Panc1 (cell line): ENCODE results near the gene RTL1. TPM values are rescaled to one million over a fixed set of nuclear protein-coding genes. Genes with fewer than 3 reads are reported as not detected.

Source experiments
- ATAC-seq: fragments of 200-7000 bp; cut with Tn5 transposase; 2 replicates; pipeline ENCODE4 v1.9.1; 2020; ENCODE audit warnings: mild to moderate bottlenecking, moderate library complexity
- BruUV-seq: library from RNA; stranded (reverse); fragments of 400-500 nt; replicated peaks from 2 replicates; lab custom pipeline; 2021; lab: Mats Ljungman, UMichigan
- CTCF ChIA-PET: fragments of 300-600 bp; sonication (Branson Sonifier 250); formaldehyde crosslinking; loops from one replicate; lab custom pipeline; 2022; ENCODE audit warnings: antibody characterized with exemption; lab: Charles Lee
- POLR2A ChIA-PET: fragments of 300-600 bp; sonication (Branson Sonifier 250); formaldehyde crosslinking; loops from one replicate; lab custom pipeline; 2022; ENCODE audit warnings: antibody characterized with exemption; lab: Charles Lee
- DNase-seq: peaks from one replicate; pipeline ENCODE4 v3.0.0-alpha.2; 2010; ENCODE audit warnings: low read depth, low spot score
- H3K27ac ChIP-seq: 2 replicates; pipeline ENCODE4 v1.5.1; 2011; ENCODE audit warnings: mild to moderate bottlenecking, low read length, inconsistent platforms
- H3K27me3 ChIP-seq: fragments of 200-500 bp; sonication (Bioruptor generic); 2 replicates; pipeline ENCODE4 v1.6.0; 2014; ENCODE audit warnings: low read length, inconsistent platforms; ENCODE audit not compliant: control insufficient read depth, insufficient read depth
- H3K36me3 ChIP-seq: fragments of 200-500 bp; sonication (Bioruptor generic); 2 replicates; pipeline ENCODE4 v1.5.1; 2014; ENCODE audit warnings: inconsistent platforms, mild to moderate bottlenecking, low read length, moderate library complexity; ENCODE audit not compliant: control insufficient read depth, insufficient read depth
- H3K4me1 ChIP-seq: 2 replicates; pipeline ENCODE4 v1.5.1; 2011; ENCODE audit warnings: inconsistent platforms, mild to moderate bottlenecking, low read length, moderate library complexity; ENCODE audit not compliant: control insufficient read depth, insufficient read depth
- H3K4me3 ChIP-seq, 2 experiments: 2 replicates each; pipeline ENCODE4 v1.5.1; 2011 to 2012; ENCODE audit warnings: low read depth in 2 of 2, low read length in 2 of 2, mild to moderate bottlenecking in 2 of 2, inconsistent platforms in 1 of 2, moderate library complexity in 1 of 2
- H3K9me3 ChIP-seq: fragments of 200-500 bp; sonication (Bioruptor generic); 2 replicates; pipeline ENCODE4 v1.5.1; 2014; ENCODE audit warnings: low read depth, mild to moderate bottlenecking, inconsistent platforms, low read length, moderate library complexity; ENCODE audit not compliant: control insufficient read depth, insufficient read depth
- CTCF ChIP-seq: fragments of 450-650 bp; IDR thresholded peaks from 2 replicates; pipeline ENCODE4 v1.5.1; 2017; ENCODE audit warnings: mild to moderate bottlenecking
- POLR2AphosphoS5 ChIP-seq: IDR thresholded peaks from 2 replicates; pipeline ENCODE4 v1.6.1; 2012; ENCODE audit warnings: mild to moderate bottlenecking, low read depth, low read length, moderate library complexity
- SIN3A ChIP-seq: IDR thresholded peaks from 2 replicates; pipeline ENCODE4 v1.6.1; 2012; ENCODE audit warnings: low read depth, mild to moderate bottlenecking, low read length, moderate library complexity, borderline replicate concordance; ENCODE audit not compliant: insufficient read depth
- TCF7L2 ChIP-seq: IDR thresholded peaks from 2 replicates; pipeline ENCODE4 v1.6.1; 2011; ENCODE audit warnings: mild to moderate bottlenecking, low read depth, low read length, inconsistent platforms
- in situ Hi-C: cut with HindIII; loops from 2 replicates; pipeline ENCODE4 v1.10.0; 2016; ENCODE audit warnings: low sequenced_read_pairs, low pct_unique_long_range_greater_than_20kb
- intact Hi-C: fragments of 100-400 bp; cut with micrococcal nuclease; formaldehyde crosslinking; loops from one replicate; pipeline ENCODE4 v1.10.0; 2022; ENCODE audit not compliant: unreplicated experiment
- total RNA-seq: library from RNA; stranded (reverse); gene quantifications from one replicate; pipeline ENCODE4 v1.2.1, GENCODE V29; 2021; ENCODE audit not compliant: unreplicated experiment
- TF ChIP-seq, protein P1 (sequence below), 2 experiments: IDR thresholded peaks; 2 replicates each; pipeline ENCODE4 v1.6.1; 2011 to 2012; ENCODE audit warnings: low read depth in 2 of 2, control low read depth in 1 of 2, low read length in 1 of 2, mild to moderate bottlenecking in 1 of 2, moderate library complexity in 1 of 2; ENCODE audit not compliant: insufficient read depth in 1 of 2

The RTL1 gene
- total RNA-seq, 1 experiment from 2014 or later: not detected

DNA sequence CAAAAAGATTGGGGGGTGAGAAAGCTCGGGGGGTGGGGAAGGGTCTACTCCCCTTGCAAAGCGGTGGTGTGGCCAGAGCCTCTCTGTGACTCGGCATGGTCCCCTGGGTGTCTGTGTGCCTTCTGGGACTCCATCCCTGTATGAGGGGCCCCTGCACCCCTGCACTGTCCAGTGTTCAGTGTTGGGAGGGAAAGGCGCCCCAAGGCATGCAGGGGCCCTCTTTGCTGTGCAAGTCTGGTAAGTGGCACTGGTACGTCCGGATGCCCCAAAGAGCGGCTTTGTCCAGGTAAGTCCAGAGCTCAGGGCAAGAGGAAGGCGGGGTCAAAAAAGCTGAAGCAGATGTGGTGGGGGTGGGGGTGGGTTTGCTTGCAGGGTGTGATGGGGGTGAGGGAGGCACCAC, 23.7 kb downstream of the RTL1 start:
- H3K27me3 ChIP-seq: no peaks in the 10 kb centered on the region
- intact Hi-C loops: no loop called here
- no peaks in the 10 kb centered on the region for H3K36me3 ChIP-seq
- no peak for ATAC-seq
- ChIA-PET CTCF (no interaction called here), POLR2A (no interaction called here)
- no peak overlapping the region for H3K27ac ChIP-seq
- H3K4me3 ChIP-seq: no peak overlapping the region
- H3K9me3 ChIP-seq: no peaks in the 10 kb centered on the region
- DNase-seq: no peak
- no peaks in the 10 kb centered on the region for H3K4me1 ChIP-seq
- TF ChIP-seq TCF7L2: no peak
- TF ChIP-seq SIN3A: no peak
- TF ChIP-seq CTCF: no peak
- TF ChIP-seq, protein P1, sequence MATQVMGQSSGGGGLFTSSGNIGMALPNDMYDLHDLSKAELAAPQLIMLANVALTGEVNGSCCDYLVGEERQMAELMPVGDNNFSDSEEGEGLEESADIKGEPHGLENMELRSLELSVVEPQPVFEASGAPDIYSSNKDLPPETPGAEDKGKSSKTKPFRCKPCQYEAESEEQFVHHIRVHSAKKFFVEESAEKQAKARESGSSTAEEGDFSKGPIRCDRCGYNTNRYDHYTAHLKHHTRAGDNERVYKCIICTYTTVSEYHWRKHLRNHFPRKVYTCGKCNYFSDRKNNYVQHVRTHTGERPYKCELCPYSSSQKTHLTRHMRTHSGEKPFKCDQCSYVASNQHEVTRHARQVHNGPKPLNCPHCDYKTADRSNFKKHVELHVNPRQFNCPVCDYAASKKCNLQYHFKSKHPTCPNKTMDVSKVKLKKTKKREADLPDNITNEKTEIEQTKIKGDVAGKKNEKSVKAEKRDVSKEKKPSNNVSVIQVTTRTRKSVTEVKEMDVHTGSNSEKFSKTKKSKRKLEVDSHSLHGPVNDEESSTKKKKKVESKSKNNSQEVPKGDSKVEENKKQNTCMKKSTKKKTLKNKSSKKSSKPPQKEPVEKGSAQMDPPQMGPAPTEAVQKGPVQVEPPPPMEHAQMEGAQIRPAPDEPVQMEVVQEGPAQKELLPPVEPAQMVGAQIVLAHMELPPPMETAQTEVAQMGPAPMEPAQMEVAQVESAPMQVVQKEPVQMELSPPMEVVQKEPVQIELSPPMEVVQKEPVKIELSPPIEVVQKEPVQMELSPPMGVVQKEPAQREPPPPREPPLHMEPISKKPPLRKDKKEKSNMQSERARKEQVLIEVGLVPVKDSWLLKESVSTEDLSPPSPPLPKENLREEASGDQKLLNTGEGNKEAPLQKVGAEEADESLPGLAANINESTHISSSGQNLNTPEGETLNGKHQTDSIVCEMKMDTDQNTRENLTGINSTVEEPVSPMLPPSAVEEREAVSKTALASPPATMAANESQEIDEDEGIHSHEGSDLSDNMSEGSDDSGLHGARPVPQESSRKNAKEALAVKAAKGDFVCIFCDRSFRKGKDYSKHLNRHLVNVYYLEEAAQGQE (IDR thresholded peaks at IDR 0.05; ENCODE audit: insufficient read depth in 1 of 2, low read depth in 2 of 2, low read length in 1 of 2): no peak
- TF ChIP-seq POLR2AphosphoS5: no peak
- in situ Hi-C loops: no loop called here
- BruUV-seq: no TSS peak

GRCh38 chr14:100879194-100879593, 24.3 kb downstream of the RTL1 start:
- TF ChIP-seq SIN3A (no peak), TCF7L2 (no peak), CTCF (no peak), POLR2AphosphoS5 (no peak)
- TF ChIP-seq, protein P1 (IDR thresholded peaks at IDR 0.05; ENCODE audit: insufficient read depth in 1 of 2, low read depth in 2 of 2, low read length in 1 of 2): no peak
- BruUV-seq: no TSS peak
- Histone ChIP-seq H3K4me1 (no peaks in the 10 kb centered on the region), H3K9me3 (no peaks in the 10 kb centered on the region), H3K4me3 (no peak overlapping the region), H3K27ac (no peak overlapping the region), H3K27me3 (no peaks in the 10 kb centered on the region), H3K36me3 (no peaks in the 10 kb centered on the region)
- no peak for ATAC-seq
- POLR2A ChIA-PET: no interaction called here
- in situ Hi-C loops (no loop called here), intact Hi-C loops (no loop called here)
- DNase-seq: no peak
- CTCF ChIA-PET: no interaction called here
